GM23338 (cell line): Measurements from ENCODE around the gene RRAD. TPM values are rescaled to one million over a fixed set of nuclear protein-coding genes. Genes with fewer than 3 reads are reported as not detected.

Experiments
- ATAC-seq: fragments of 200-7000 bp; cut with Tn5 transposase; 3 replicates; pipeline ENCODE4 v1.9.1; 2020
- DNase-seq: peaks from one replicate; pipeline ENCODE4 v3.0.0-alpha.2; 2015; ENCODE audit warnings: low spot score
- H2AFZ ChIP-seq: fragments of 200-600 bp; sonication (generic); 2 replicates; pipeline ENCODE4 v1.8.0; 2016; ENCODE audit warnings: antibody characterized with exemption, mild to moderate bottlenecking, moderate library complexity
- H3F3A ChIP-seq: fragments of 200-600 bp; sonication (generic); replicated peaks from 2 replicates; pipeline ENCODE4 v1.8.0; 2017; ENCODE audit warnings: antibody characterized with exemption, mixed run types, low read depth
- H3K27ac ChIP-seq: fragments of 200-600 bp; sonication (generic); 2 replicates; pipeline ENCODE4 v1.6.1; 2016; ENCODE audit warnings: low read depth
- H3K27me3 ChIP-seq: fragments of 200-600 bp; sonication (generic); 2 replicates; pipeline ENCODE4 v1.8.0; 2016; ENCODE audit warnings: mild to moderate bottlenecking, mixed run types, moderate library complexity; ENCODE audit not compliant: insufficient read depth
- H3K36me3 ChIP-seq: fragments of 200-600 bp; sonication (generic); 2 replicates; pipeline ENCODE4 v1.8.0; 2016; ENCODE audit warnings: mild to moderate bottlenecking; ENCODE audit not compliant: insufficient read depth
- H3K4me1 ChIP-seq: fragments of 200-600 bp; sonication (generic); 2 replicates; pipeline ENCODE4 v1.8.0; 2016; ENCODE audit warnings: mild to moderate bottlenecking, moderate library complexity; ENCODE audit not compliant: insufficient read depth
- H3K4me2 ChIP-seq: fragments of 200-600 bp; sonication (generic); 2 replicates; pipeline ENCODE4 v1.7.1; 2017; ENCODE audit warnings: mixed run types
- H3K4me3 ChIP-seq: fragments of 200-600 bp; sonication (generic); 2 replicates; pipeline ENCODE4 v1.6.1; 2016; ENCODE audit warnings: mixed run types
- H3K79me2 ChIP-seq: fragments of 200-600 bp; sonication (generic); replicated peaks from 2 replicates; pipeline ENCODE4 v1.8.0; 2017; ENCODE audit warnings: mild to moderate bottlenecking; ENCODE audit not compliant: insufficient read depth
- H3K9me2 ChIP-seq: fragments of 200-600 bp; sonication (generic); 2 replicates; pipeline ENCODE4 v1.8.0; 2017; ENCODE audit not compliant: insufficient read depth
- H4K20me1 ChIP-seq: fragments of 200-600 bp; sonication (generic); replicated peaks from 2 replicates; pipeline ENCODE4 v1.8.0; 2017; ENCODE audit warnings: mild to moderate bottlenecking; ENCODE audit not compliant: insufficient read depth
- H3K27ac Mint-ChIP-seq: 2 replicates; pipeline ENCODE4 v1.8.0; 2020; ENCODE audit warnings: inconsistent platforms, mild to moderate bottlenecking, moderate library complexity, mixed read lengths
- H3K27me3 Mint-ChIP-seq: 3 replicates; pipeline ENCODE4 v1.8.0; 2022; ENCODE audit warnings: low read depth, mild to moderate bottlenecking, moderate library complexity, mixed read lengths, inconsistent platforms; ENCODE audit not compliant: insufficient read depth, poor library complexity
- H3K36me3 Mint-ChIP-seq: 3 replicates; pipeline ENCODE4 v1.8.0; 2021; ENCODE audit warnings: low read depth, mild to moderate bottlenecking, inconsistent platforms, moderate library complexity, mixed read lengths
- H3K4me1 Mint-ChIP-seq: 3 replicates; pipeline ENCODE4 v1.8.0; 2020; ENCODE audit warnings: mild to moderate bottlenecking, inconsistent platforms, mixed read lengths
- H3K4me3 Mint-ChIP-seq: 3 replicates; pipeline ENCODE4 v1.8.0; 2021; ENCODE audit warnings: moderate library complexity, mild to moderate bottlenecking, inconsistent platforms, mixed read lengths
- H3K9me3 Mint-ChIP-seq: 3 replicates; pipeline ENCODE4 v1.8.0; 2020; ENCODE audit warnings: moderate library complexity, mild to moderate bottlenecking, inconsistent platforms, mixed read lengths
- CREB1 ChIP-seq: fragments of 250-450 bp; sonication (Bioruptor Pico); IDR thresholded peaks from 2 replicates; pipeline ENCODE4 v1.5.0; 2020; ENCODE audit warnings: low read depth, mild to moderate bottlenecking, moderate library complexity
- EZH2 ChIP-seq: fragments of 200-600 bp; sonication (generic); IDR thresholded peaks from one replicate; pipeline ENCODE4 v1.8.0; 2017; ENCODE audit warnings: antibody characterized with exemption, mild to moderate bottlenecking, low read depth; ENCODE audit not compliant: unreplicated experiment
- EZH2phosphoT487 ChIP-seq: fragments of 200-600 bp; sonication (generic); IDR thresholded peaks from one replicate; pipeline ENCODE4 v1.8.1; 2018; ENCODE audit warnings: antibody characterized with exemption; ENCODE audit not compliant: unreplicated experiment
- JUNB ChIP-seq: IDR thresholded peaks from one replicate; pipeline ENCODE4 v1.6.1; 2016; ENCODE audit warnings: antibody characterized with exemption; ENCODE audit not compliant: unreplicated experiment
- NANOG ChIP-seq: IDR thresholded peaks from 2 replicates; pipeline ENCODE4 v1.6.1; 2016; ENCODE audit warnings: antibody characterized with exemption, borderline replicate concordance
- POLR2AphosphoS5 ChIP-seq: IDR thresholded peaks from 2 replicates; pipeline ENCODE4 v1.6.1; 2016; ENCODE audit warnings: antibody characterized with exemption, low read depth
- REST ChIP-seq: IDR thresholded peaks from one replicate; pipeline ENCODE4 v1.6.1; 2018; ENCODE audit warnings: antibody characterized with exemption; ENCODE audit not compliant: unreplicated experiment
- STAT1 ChIP-seq: IDR thresholded peaks from one replicate; pipeline ENCODE4 v1.6.1; 2016; ENCODE audit warnings: antibody characterized with exemption; ENCODE audit not compliant: unreplicated experiment
- ZNF114 ChIP-seq: fragments of 250-450 bp; sonication (Bioruptor Pico); IDR thresholded peaks from 2 replicates; pipeline ENCODE4 v1.5.0; 2020; ENCODE audit warnings: mild to moderate bottlenecking, moderate library complexity
- ZNF331 ChIP-seq: fragments of 250-450 bp; sonication (Bioruptor Pico); IDR thresholded peaks from 2 replicates; pipeline ENCODE4 v1.5.0; 2020; ENCODE audit warnings: low read depth, mild to moderate bottlenecking, moderate library complexity
- polyA plus RNA-seq: library from polyadenylated mRNA; unstranded; fragments of >200 nt; fragmentation: Nextera tagmentation; extraction: Ambion mirVana; gene quantifications from 2 replicates; pipeline ENCODE4 v1.2.1, GENCODE V29; 2016
- total RNA-seq: library from RNA; depleted of rRNA; stranded (reverse); fragments of >200 nt; shearing (Covaris generic); gene quantifications from 2 replicates; pipeline ENCODE4 v1.2.3, GENCODE V29; 2014
- TF ChIP-seq, protein P1 (sequence below), 2 experiments: fragments of 200-600 bp in 1 of 2; sonication (generic) in 1 of 2; conservative IDR thresholded peaks; 2 replicates each; pipeline versions ENCODE4 v1.5.1 to v1.6.1; 2016 to 2017; ENCODE audit warnings: antibody characterized with exemption in 2 of 2, low read depth in 2 of 2, mild to moderate bottlenecking in 2 of 2, moderate library complexity in 1 of 2
- TF ChIP-seq, protein P2 (sequence below): fragments of 250-450 bp; sonication (Bioruptor Pico); IDR thresholded peaks from 2 replicates; pipeline ENCODE4 v1.5.0; 2020; ENCODE audit warnings: mild to moderate bottlenecking, moderate library complexity
- TF ChIP-seq, protein P3 (sequence below): IDR thresholded peaks from 2 replicates; pipeline ENCODE4 v1.6.1; 2016; ENCODE audit warnings: antibody characterized with exemption

Gene RRAD
- total and polyA plus RNA-seq, 2 experiments from 2014 or later = 0.18 TPM; not detected in 1

GRCh38 chr16:66921729-66922450 lies 3.4 kb downstream of the RRAD start:
- no peaks in the 10 kb centered on the region for H3K79me2 ChIP-seq
- no peaks in the 10 kb centered on the region for H3F3A ChIP-seq
- peaks cover under 1% of the 10 kb centered on the region; the same call in 1 of the 3 replicates for H3K4me1 Mint-ChIP-seq
- H3K36me3 ChIP-seq = no peaks in the 10 kb centered on the region
- no peaks in the 10 kb centered on the region; the same call in 2 of the 3 replicates for H3K9me3 Mint-ChIP-seq
- H3K9me2 ChIP-seq = no peaks in the 10 kb centered on the region
- DNase-seq (peak; percentile 16), ATAC-seq (no peak)
- no peak overlapping the region for H3K4me3 Mint-ChIP-seq
- H2AFZ ChIP-seq = peak overlapping the region; percentile 63
- no peak overlapping the region for H3K4me2 ChIP-seq
- H3K27ac Mint-ChIP-seq = no peak overlapping the region
- no peak overlapping the region for H3K27ac ChIP-seq
- peaks cover 40% of the 10 kb centered on the region for H3K27me3 ChIP-seq
- no peaks in the 10 kb centered on the region for H3K36me3 Mint-ChIP-seq
- no peaks in the 10 kb centered on the region for H3K4me1 ChIP-seq
- H3K4me3 ChIP-seq = no peak overlapping the region
- peaks cover 36% of the 10 kb centered on the region for H3K27me3 Mint-ChIP-seq
- TF ChIP-seq POLR2AphosphoS5 (no peak), JUNB (no peak), CREB1 (CRISPR knock-in tag) (no peak), ZNF331 (CRISPR knock-in tag) (no peak), EZH2phosphoT487 (no peak), REST (no peak), ZNF114 (no peak), EZH2 (no peak), NANOG (no peak), STAT1 (no peak)
- TF ChIP-seq, protein P1, sequence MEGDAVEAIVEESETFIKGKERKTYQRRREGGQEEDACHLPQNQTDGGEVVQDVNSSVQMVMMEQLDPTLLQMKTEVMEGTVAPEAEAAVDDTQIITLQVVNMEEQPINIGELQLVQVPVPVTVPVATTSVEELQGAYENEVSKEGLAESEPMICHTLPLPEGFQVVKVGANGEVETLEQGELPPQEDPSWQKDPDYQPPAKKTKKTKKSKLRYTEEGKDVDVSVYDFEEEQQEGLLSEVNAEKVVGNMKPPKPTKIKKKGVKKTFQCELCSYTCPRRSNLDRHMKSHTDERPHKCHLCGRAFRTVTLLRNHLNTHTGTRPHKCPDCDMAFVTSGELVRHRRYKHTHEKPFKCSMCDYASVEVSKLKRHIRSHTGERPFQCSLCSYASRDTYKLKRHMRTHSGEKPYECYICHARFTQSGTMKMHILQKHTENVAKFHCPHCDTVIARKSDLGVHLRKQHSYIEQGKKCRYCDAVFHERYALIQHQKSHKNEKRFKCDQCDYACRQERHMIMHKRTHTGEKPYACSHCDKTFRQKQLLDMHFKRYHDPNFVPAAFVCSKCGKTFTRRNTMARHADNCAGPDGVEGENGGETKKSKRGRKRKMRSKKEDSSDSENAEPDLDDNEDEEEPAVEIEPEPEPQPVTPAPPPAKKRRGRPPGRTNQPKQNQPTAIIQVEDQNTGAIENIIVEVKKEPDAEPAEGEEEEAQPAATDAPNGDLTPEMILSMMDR (conservative IDR thresholded peaks at IDR 0.05; ENCODE audit: low read depth in 2 of 2) = no peak
- TF ChIP-seq, protein P2, sequence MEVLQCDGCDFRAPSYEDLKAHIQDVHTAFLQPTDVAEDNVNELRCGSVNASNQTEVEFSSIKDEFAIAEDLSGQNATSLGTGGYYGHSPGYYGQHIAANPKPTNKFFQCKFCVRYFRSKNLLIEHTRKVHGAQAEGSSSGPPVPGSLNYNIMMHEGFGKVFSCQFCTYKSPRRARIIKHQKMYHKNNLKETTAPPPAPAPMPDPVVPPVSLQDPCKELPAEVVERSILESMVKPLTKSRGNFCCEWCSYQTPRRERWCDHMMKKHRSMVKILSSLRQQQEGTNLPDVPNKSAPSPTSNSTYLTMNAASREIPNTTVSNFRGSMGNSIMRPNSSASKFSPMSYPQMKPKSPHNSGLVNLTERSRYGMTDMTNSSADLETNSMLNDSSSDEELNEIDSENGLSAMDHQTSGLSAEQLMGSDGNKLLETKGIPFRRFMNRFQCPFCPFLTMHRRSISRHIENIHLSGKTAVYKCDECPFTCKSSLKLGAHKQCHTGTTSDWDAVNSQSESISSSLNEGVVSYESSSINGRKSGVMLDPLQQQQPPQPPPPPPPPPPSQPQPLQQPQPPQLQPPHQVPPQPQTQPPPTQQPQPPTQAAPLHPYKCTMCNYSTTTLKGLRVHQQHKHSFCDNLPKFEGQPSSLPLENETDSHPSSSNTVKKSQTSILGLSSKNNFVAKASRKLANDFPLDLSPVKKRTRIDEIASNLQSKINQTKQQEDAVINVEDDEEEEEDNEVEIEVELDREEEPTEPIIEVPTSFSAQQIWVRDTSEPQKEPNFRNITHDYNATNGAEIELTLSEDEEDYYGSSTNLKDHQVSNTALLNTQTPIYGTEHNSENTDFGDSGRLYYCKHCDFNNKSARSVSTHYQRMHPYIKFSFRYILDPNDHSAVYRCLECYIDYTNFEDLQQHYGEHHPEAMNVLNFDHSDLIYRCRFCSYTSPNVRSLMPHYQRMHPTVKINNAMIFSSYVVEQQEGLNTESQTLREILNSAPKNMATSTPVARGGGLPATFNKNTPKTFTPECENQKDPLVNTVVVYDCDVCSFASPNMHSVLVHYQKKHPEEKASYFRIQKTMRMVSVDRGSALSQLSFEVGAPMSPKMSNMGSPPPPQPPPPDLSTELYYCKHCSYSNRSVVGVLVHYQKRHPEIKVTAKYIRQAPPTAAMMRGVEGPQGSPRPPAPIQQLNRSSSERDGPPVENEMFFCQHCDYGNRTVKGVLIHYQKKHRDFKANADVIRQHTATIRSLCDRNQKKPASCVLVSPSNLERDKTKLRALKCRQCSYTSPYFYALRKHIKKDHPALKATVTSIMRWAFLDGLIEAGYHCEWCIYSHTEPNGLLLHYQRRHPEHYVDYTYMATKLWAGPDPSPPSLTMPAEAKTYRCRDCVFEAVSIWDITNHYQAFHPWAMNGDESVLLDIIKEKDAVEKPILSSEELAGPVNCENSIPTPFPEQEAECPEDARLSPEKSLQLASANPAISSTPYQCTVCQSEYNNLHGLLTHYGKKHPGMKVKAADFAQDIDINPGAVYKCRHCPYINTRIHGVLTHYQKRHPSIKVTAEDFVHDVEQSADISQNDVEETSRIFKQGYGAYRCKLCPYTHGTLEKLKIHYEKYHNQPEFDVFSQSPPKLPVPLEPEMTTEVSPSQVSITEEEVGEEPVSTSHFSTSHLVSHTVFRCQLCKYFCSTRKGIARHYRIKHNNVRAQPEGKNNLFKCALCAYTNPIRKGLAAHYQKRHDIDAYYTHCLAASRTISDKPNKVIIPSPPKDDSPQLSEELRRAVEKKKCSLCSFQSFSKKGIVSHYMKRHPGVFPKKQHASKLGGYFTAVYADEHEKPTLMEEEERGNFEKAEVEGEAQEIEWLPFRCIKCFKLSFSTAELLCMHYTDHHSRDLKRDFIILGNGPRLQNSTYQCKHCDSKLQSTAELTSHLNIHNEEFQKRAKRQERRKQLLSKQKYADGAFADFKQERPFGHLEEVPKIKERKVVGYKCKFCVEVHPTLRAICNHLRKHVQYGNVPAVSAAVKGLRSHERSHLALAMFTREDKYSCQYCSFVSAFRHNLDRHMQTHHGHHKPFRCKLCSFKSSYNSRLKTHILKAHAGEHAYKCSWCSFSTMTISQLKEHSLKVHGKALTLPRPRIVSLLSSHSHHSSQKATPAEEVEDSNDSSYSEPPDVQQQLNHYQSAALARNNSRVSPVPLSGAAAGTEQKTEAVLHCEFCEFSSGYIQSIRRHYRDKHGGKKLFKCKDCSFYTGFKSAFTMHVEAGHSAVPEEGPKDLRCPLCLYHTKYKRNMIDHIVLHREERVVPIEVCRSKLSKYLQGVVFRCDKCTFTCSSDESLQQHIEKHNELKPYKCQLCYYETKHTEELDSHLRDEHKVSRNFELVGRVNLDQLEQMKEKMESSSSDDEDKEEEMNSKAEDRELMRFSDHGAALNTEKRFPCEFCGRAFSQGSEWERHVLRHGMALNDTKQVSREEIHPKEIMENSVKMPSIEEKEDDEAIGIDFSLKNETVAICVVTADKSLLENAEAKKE (CRISPR knock-in tag) = no peak
- TF ChIP-seq, protein P3, sequence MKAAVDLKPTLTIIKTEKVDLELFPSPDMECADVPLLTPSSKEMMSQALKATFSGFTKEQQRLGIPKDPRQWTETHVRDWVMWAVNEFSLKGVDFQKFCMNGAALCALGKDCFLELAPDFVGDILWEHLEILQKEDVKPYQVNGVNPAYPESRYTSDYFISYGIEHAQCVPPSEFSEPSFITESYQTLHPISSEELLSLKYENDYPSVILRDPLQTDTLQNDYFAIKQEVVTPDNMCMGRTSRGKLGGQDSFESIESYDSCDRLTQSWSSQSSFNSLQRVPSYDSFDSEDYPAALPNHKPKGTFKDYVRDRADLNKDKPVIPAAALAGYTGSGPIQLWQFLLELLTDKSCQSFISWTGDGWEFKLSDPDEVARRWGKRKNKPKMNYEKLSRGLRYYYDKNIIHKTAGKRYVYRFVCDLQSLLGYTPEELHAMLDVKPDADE = no peak
- H4K20me1 ChIP-seq = no peaks in the 10 kb centered on the region
